NT2/D1 (cell line): ENCODE measurements around the gene GSG1L.

ENCODE experiments used
- YY1 ChIP-seq: IDR thresholded peaks from 2 replicates; pipeline ENCODE4 v1.6.1; 2011; ENCODE audit not compliant: insufficient read length, insufficient read depth
- ZNF274 ChIP-seq: IDR thresholded peaks from 2 replicates; pipeline ENCODE4 v1.6.1; 2011; ENCODE audit warnings: mild to moderate bottlenecking, low read depth, low read length

- no peak for TF ChIP-seq YY1
- no peak for TF ChIP-seq ZNF274
These were observed 193.3 kb downstream of the GSG1L start for GRCh38 chr16:27870116-27870798.
